ENCODE results near the gene TRIM71.

GRCh38 chr3:32860499-32860898, 42.7 kb downstream of the TRIM71 start:
- TF ChIP-seq MYBL2 (CRISPR knock-in tag; IDR thresholded peaks at IDR 0.05) = no peak
- no peak for TF ChIP-seq CTCF (IDR thresholded peaks at IDR 0.05)
- no peak for TF ChIP-seq MLX (CRISPR knock-in tag; IDR thresholded peaks at IDR 0.05)
- no peak for TF ChIP-seq JUN (CRISPR knock-in tag; IDR thresholded peaks at IDR 0.05)
